Cardiac muscle cell (in vitro differentiated cells and primary cell): ENCODE data around the gene KIF6. TPM values are rescaled to one million over a fixed set of nuclear protein-coding genes. Genes with fewer than 3 reads are reported as not detected.

ENCODE experiments used
- DNase-seq, 2 donors: peaks; one replicate each; pipeline versions ENCODE4 v3.0.0 to v3.0.0-alpha.2; 2010 to 2017; ENCODE audit warnings: low read depth in 1 of 2, low spot score in 1 of 2
- H3K27ac ChIP-seq: fragments of 200-600 bp; sonication (generic); 2 replicates; pipeline ENCODE4 v1.5.1; 2016
- H3K27me3 ChIP-seq: fragments of 200-600 bp; sonication (generic); 2 replicates; pipeline ENCODE4 v1.6.0; 2016; ENCODE audit warnings: control low read depth
- H3K36me3 ChIP-seq: fragments of 200-600 bp; sonication (generic); 2 replicates; pipeline ENCODE4 v1.5.1; 2016; ENCODE audit warnings: control low read depth
- H3K4me1 ChIP-seq: fragments of 200-600 bp; sonication (generic); 2 replicates; pipeline ENCODE4 v1.8.1; 2017; ENCODE audit warnings: low read depth, mild to moderate bottlenecking, mixed run types
- H3K4me3 ChIP-seq: fragments of 200-600 bp; sonication (generic); 2 replicates; pipeline ENCODE4 v1.5.1; 2016; ENCODE audit warnings: mild to moderate bottlenecking
- H3K9me3 ChIP-seq: fragments of 200-600 bp; sonication (generic); 2 replicates; pipeline ENCODE4 v1.5.1; 2017; ENCODE audit warnings: low read depth, mild to moderate bottlenecking, control low read depth
- CTCF ChIP-seq: IDR thresholded peaks from 2 replicates; pipeline ENCODE4 v1.5.1; 2012; ENCODE audit warnings: low read depth, mild to moderate bottlenecking, low read length
- polyA plus RNA-seq: library from polyadenylated mRNA; unstranded; fragments of >200 nt; fragmentation: Nextera tagmentation; extraction: Ambion mirVana; gene quantifications from 2 replicates; pipeline ENCODE4 v1.2.1, GENCODE V29; 2016
- total RNA-seq: library from RNA; depleted of rRNA; stranded (reverse); fragments of >200 nt; gene quantifications from 2 replicates; pipeline ENCODE4 v1.2.3, GENCODE V29; 2016

Gene KIF6
- total and polyA plus RNA-seq, 2 experiments from 2014 or later, result 0.69 to 1.7 TPM

GRCh38 chr6:39617026-39617425, 108.2 kb downstream of the KIF6 start:
- Histone ChIP-seq H3K4me3 (no peak overlapping the region), H3K27ac (no peak overlapping the region), H3K4me1 (no peaks in the 10 kb centered on the region), H3K36me3 (no peaks in the 10 kb centered on the region), H3K9me3 (no peaks in the 10 kb centered on the region), H3K27me3 (no peaks in the 10 kb centered on the region)
- no peak for DNase-seq
- TF ChIP-seq CTCF, result no peak

GRCh38 chr6:39615622-39616021, 109.6 kb downstream of the KIF6 start:
- Histone ChIP-seq H3K4me1 (no peaks in the 10 kb centered on the region), H3K27me3 (no peaks in the 10 kb centered on the region), H3K4me3 (no peak overlapping the region), H3K9me3 (no peaks in the 10 kb centered on the region), H3K36me3 (no peaks in the 10 kb centered on the region), H3K27ac (no peak overlapping the region)
- no peak for TF ChIP-seq CTCF
- DNase-seq, result no peak

GRCh38 chr6:39614393-39614950, 110.7 kb downstream of the KIF6 start:
- no peak overlapping the region for H3K27ac ChIP-seq
- H3K4me1 ChIP-seq, result no peaks in the 10 kb centered on the region
- DNase-seq, result no peak
- H3K9me3 ChIP-seq, result no peaks in the 10 kb centered on the region
- no peak for TF ChIP-seq CTCF
- no peaks in the 10 kb centered on the region for H3K27me3 ChIP-seq
- no peak overlapping the region for H3K4me3 ChIP-seq
- H3K36me3 ChIP-seq, result no peaks in the 10 kb centered on the region

- H3K27me3 ChIP-seq, result no peaks in the 10 kb centered on the region
- no peak for TF ChIP-seq CTCF
- H3K27ac ChIP-seq, result no peak overlapping the region
- no peaks in the 10 kb centered on the region for H3K9me3 ChIP-seq
- H3K4me1 ChIP-seq, result peaks cover 4% of the 10 kb centered on the region
- H3K4me3 ChIP-seq, result no peak overlapping the region
- H3K36me3 ChIP-seq, result no peaks in the 10 kb centered on the region
- DNase-seq, result peak in 1 of 2 donors; percentile 22
These were observed 115.0 kb downstream of the KIF6 start for GRCh38 chr6:39610221-39610620.

- Histone ChIP-seq H3K4me3 (no peak overlapping the region), H3K36me3 (no peaks in the 10 kb centered on the region), H3K27ac (no peak overlapping the region), H3K27me3 (no peaks in the 10 kb centered on the region), H3K9me3 (no peaks in the 10 kb centered on the region), H3K4me1 (peaks cover 4% of the 10 kb centered on the region)
- DNase-seq, result no peak
- TF ChIP-seq CTCF, result no peak
These were observed 116.4 kb downstream of the KIF6 start for GRCh38 chr6:39608652-39609345.
